A549 (cell line): ENCODE measurements around the gene SALL3. TPM values are rescaled to one million over a fixed set of nuclear protein-coding genes. Genes with fewer than 3 reads are reported as not detected.

Experiments used
- ATAC-seq, 2 experiments: fragments of 200-7000 bp in 1 of 2; fragments of >200 bp in 1 of 2; cut with Nextera tagmentation in 1 of 2; cut with Tn5 transposase in 1 of 2; 3 replicates each; pipeline versions ENCODE4 v1.8.0 to v1.9.1; 2018 to 2020; ENCODE audit warnings: mild to moderate bottlenecking in 1 of 2, moderate library complexity in 1 of 2
- CTCF ChIA-PET: fragments of 300-600 bp; sonication (Branson Sonifier 250); formaldehyde crosslinking; extraction: SDS; loops from one replicate; lab custom pipeline; 2021; ENCODE audit warnings: antibody characterized with exemption, inconsistent platforms; lab: Yijun Ruan, JAX
- POLR2A ChIA-PET: fragments of 350-600 bp; formaldehyde crosslinking; extraction: SDS; loops from one replicate; lab custom pipeline; 2021; ENCODE audit warnings: antibody characterized with exemption, inconsistent platforms; lab: Yijun Ruan, JAX
- DNase-seq, 2 experiments: peaks; one replicate each; pipeline versions ENCODE4 v3.0.0 to v3.0.0-alpha.2; 2011 to 2016; ENCODE audit warnings: low read depth in 1 of 2, low spot score in 1 of 2
- FAIRE-seq: peaks from 2 replicates; lab custom pipeline; 2011; peaks lifted over from hg19 to GRCh38; lab: Jason Lieb, UNC
- H3K27ac ChIP-seq, 2 experiments: fragments of >200 bp; sonication (Bioruptor Twin); formaldehyde crosslinking; 3 replicates each; pipeline ENCODE4 v1.5.1; 2016 to 2017
- H3K4me1 ChIP-seq: fragments of >200 bp; sonication (Bioruptor Twin); formaldehyde crosslinking; 3 replicates; pipeline ENCODE4 v1.6.1; 2016
- H3K4me2 ChIP-seq: fragments of >200 bp; sonication (Bioruptor Twin); formaldehyde crosslinking; 3 replicates; pipeline ENCODE4 v1.6.1; 2016
- H3K4me3 ChIP-seq: fragments of >200 bp; sonication (Bioruptor Twin); formaldehyde crosslinking; 3 replicates; pipeline ENCODE4 v1.5.1; 2016
- H3K9me3 ChIP-seq: fragments of >200 bp; sonication (Bioruptor Twin); formaldehyde crosslinking; 3 replicates; pipeline ENCODE4 v1.6.1; 2016
- CEBPB ChIP-seq, 2 experiments: fragments of >200 bp in 1 of 2; sonication (Bioruptor Twin) in 1 of 2; formaldehyde crosslinking in 1 of 2; IDR thresholded peaks; 2 replicates each; pipeline ENCODE4 v1.6.1; 2012 to 2016
- CHD2 ChIP-seq: fragments of 150-350 bp; IDR thresholded peaks from 2 replicates; pipeline ENCODE4 v1.6.1; 2014; ENCODE audit warnings: low read length; ENCODE audit not compliant: partially characterized antibody
- EHF ChIP-seq: fragments of 250-450 bp; sonication (Bioruptor Pico); IDR thresholded peaks from 2 replicates; pipeline ENCODE4 v1.5.0; 2020; ENCODE audit warnings: mild to moderate bottlenecking
- HEYL ChIP-seq: fragments of 250-450 bp; sonication (Bioruptor Pico); IDR thresholded peaks from 2 replicates; pipeline ENCODE4 v1.8.0; 2021; ENCODE audit warnings: mild to moderate bottlenecking, moderate library complexity
- JUN ChIP-seq, 2 experiments: fragments of >200 bp; sonication (Bioruptor Twin); formaldehyde crosslinking; IDR thresholded peaks; 2 replicates in 1 of 2; 3 replicates in 1 of 2; pipeline ENCODE4 v1.6.1; 2016 to 2017
- KDM1A ChIP-seq: fragments of 200-600 bp; sonication (generic); IDR thresholded peaks from 2 replicates; pipeline ENCODE4 v1.6.1; 2016; ENCODE audit warnings: low read depth, mild to moderate bottlenecking
- MAFK ChIP-seq: fragments of 450-650 bp; IDR thresholded peaks from 2 replicates; pipeline ENCODE4 v1.6.1; 2014; ENCODE audit not compliant: partially characterized antibody
- MAZ ChIP-seq: fragments of 150-350 bp; IDR thresholded peaks from 2 replicates; pipeline ENCODE4 v1.6.1; 2014; ENCODE audit warnings: antibody characterized with exemption, low read depth, low read length, borderline replicate concordance
- POLR2AphosphoS2 ChIP-seq: conservative IDR thresholded peaks from 2 replicates; pipeline ENCODE4 v1.6.1; 2012; ENCODE audit warnings: low read length, improper control_type of control experiment, inconsistent platforms
- TP53 ChIP-seq: fragments of 250-450 bp; sonication (Bioruptor Pico); IDR thresholded peaks from 2 replicates; pipeline ENCODE4 v1.5.0; 2021; ENCODE audit warnings: mild to moderate bottlenecking, moderate library complexity
- ZFP36 ChIP-seq: fragments of 450-650 bp; IDR thresholded peaks from 2 replicates; pipeline ENCODE4 v1.6.1; 2014; ENCODE audit warnings: borderline replicate concordance; ENCODE audit not compliant: partially characterized antibody
- ZSCAN20 ChIP-seq: fragments of 250-450 bp; sonication (Bioruptor Pico); IDR thresholded peaks from 2 replicates; pipeline ENCODE4 v1.8.0; 2022; ENCODE audit warnings: mild to moderate bottlenecking, moderate library complexity
- WGBS: methylation state at CpG from one replicate; pipeline ENCODE4 v1.1.6; 2017; ENCODE audit errors: missing lambda C conversion rate; 5-methylcytosine and 5-hydroxymethylcytosine counted together
- polyA plus RNA-seq, 4 experiments: library from polyadenylated mRNA; depleted of rRNA in 3 of 4; stranded (reverse); fragments of >200 nt; fragmentation: RNase III in 1 of 4; extraction: RNeasy Plus Mini Kit Qiagen cat#74134 plus additional on column Dnase treatment in 1 of 4; gene quantifications; 2 replicates in 3 of 4; 3 replicates in 1 of 4; pipeline ENCODE4 v1.2.3, GENCODE V29; 2011 to 2017
- TF ChIP-seq, protein P1 (sequence below): fragments of 200-600 bp; sonication (generic); IDR thresholded peaks from 2 replicates; pipeline ENCODE4 v1.6.1; 2016; ENCODE audit warnings: antibody characterized with exemption, mild to moderate bottlenecking, moderate library complexity
- TF ChIP-seq, protein P2 (sequence below): fragments of >200 bp; sonication (Bioruptor Twin); formaldehyde crosslinking; IDR thresholded peaks from 3 replicates; pipeline ENCODE4 v1.6.1; 2016
- TF ChIP-seq, protein P3 (sequence below): fragments of >200 bp; sonication (Bioruptor Twin); formaldehyde crosslinking; IDR thresholded peaks from 2 replicates; pipeline ENCODE4 v1.6.1; 2016

The SALL3 gene
- polyA plus RNA-seq, 2 of the 4 experiments (the other 2 are of a cell fraction), result not detected

DNA sequence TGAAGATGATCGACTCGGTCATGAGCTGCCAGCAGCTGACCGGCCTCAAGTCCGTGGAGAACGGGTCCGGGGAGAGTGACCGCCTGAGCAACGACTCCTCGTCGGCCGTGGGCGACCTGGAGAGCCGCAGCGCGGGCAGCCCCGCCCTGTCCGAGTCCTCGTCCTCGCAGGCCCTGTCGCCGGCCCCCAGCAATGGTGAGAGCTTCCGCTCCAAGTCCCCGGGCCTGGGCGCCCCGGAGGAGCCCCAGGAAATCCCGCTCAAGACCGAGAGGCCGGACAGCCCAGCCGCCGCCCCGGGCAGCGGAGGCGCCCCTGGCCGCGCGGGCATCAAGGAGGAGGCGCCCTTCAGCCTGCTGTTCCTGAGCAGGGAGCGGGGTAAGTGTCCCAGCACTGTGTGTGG lies 14.9 kb downstream of the SALL3 start:
- no peak for FAIRE-seq
- Histone ChIP-seq H3K27ac (no peak overlapping the region), H3K4me3 (no peak overlapping the region), H3K4me1 (no peaks in the 10 kb centered on the region), H3K4me2 (no peak overlapping the region), H3K9me3 (no peaks in the 10 kb centered on the region)
- POLR2A ChIA-PET, result no interaction called here
- TF ChIP-seq ZFP36 (no peak), HEYL (CRISPR knock-in tag) (no peak), CEBPB (IDR thresholded peaks at IDR 0.05) (no peak), MAFK (no peak)
- DNase-seq, result no peak
- CTCF ChIA-PET, result no interaction called here
- no peak for ATAC-seq
- no CpG with 5 or more reads among the region's 38 CpGs for WGBS

DNA sequence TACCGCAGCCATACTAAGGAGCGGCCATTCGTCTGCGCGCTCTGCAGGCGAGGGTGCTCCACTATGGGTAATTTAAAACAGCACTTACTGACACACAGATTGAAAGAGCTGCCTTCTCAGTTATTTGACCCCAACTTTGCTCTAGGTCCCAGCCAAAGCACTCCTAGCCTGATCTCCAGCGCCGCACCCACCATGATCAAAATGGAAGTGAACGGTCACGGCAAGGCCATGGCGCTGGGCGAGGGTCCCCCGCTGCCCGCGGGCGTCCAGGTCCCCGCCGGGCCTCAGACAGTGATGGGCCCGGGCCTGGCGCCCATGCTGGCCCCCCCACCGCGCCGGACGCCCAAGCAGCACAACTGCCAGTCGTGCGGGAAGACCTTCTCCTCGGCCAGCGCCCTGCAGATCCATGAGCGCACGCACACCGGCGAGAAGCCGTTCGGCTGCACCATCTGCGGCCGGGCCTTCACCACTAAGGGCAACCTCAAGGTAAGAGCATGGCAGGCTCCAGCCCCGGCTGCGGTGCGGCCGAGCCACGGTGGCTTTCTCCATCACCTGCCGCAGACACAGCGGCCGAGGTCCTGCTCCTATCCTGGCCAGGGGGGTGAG lies 15.5 kb downstream of the SALL3 start:
- CTCF ChIA-PET, result no interaction called here
- FAIRE-seq, result no peak
- H3K4me1 ChIP-seq, result no peaks in the 10 kb centered on the region
- 90% methylated on average over 8 of the region's 44 CpGs for WGBS
- TF ChIP-seq TP53 (CRISPR knock-in tag), result no peak
- no peak for TF ChIP-seq POLR2AphosphoS2
- no peak for TF ChIP-seq MAFK
- TF ChIP-seq JUN (IDR thresholded peaks at IDR 0.05), result no peak
- TF ChIP-seq ZSCAN20 (CRISPR knock-in tag), result no peak
- TF ChIP-seq KDM1A, result no peak
- TF ChIP-seq, protein P1, sequence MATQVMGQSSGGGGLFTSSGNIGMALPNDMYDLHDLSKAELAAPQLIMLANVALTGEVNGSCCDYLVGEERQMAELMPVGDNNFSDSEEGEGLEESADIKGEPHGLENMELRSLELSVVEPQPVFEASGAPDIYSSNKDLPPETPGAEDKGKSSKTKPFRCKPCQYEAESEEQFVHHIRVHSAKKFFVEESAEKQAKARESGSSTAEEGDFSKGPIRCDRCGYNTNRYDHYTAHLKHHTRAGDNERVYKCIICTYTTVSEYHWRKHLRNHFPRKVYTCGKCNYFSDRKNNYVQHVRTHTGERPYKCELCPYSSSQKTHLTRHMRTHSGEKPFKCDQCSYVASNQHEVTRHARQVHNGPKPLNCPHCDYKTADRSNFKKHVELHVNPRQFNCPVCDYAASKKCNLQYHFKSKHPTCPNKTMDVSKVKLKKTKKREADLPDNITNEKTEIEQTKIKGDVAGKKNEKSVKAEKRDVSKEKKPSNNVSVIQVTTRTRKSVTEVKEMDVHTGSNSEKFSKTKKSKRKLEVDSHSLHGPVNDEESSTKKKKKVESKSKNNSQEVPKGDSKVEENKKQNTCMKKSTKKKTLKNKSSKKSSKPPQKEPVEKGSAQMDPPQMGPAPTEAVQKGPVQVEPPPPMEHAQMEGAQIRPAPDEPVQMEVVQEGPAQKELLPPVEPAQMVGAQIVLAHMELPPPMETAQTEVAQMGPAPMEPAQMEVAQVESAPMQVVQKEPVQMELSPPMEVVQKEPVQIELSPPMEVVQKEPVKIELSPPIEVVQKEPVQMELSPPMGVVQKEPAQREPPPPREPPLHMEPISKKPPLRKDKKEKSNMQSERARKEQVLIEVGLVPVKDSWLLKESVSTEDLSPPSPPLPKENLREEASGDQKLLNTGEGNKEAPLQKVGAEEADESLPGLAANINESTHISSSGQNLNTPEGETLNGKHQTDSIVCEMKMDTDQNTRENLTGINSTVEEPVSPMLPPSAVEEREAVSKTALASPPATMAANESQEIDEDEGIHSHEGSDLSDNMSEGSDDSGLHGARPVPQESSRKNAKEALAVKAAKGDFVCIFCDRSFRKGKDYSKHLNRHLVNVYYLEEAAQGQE, result no peak
- TF ChIP-seq, protein P2, sequence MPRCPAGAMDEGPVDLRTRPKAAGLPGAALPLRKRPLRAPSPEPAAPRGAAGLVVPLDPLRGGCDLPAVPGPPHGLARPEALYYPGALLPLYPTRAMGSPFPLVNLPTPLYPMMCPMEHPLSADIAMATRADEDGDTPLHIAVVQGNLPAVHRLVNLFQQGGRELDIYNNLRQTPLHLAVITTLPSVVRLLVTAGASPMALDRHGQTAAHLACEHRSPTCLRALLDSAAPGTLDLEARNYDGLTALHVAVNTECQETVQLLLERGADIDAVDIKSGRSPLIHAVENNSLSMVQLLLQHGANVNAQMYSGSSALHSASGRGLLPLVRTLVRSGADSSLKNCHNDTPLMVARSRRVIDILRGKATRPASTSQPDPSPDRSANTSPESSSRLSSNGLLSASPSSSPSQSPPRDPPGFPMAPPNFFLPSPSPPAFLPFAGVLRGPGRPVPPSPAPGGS, result no peak
- TF ChIP-seq HEYL (CRISPR knock-in tag), result no peak
- TF ChIP-seq, all 56 proteins: peak for 0
- POLR2A ChIA-PET, result no interaction called here
- Histone ChIP-seq H3K27ac (no peak overlapping the region), H3K4me3 (no peak overlapping the region), H3K4me2 (no peak overlapping the region), H3K9me3 (no peaks in the 10 kb centered on the region)
- ATAC-seq (no peak), DNase-seq (no peak)

DNA sequence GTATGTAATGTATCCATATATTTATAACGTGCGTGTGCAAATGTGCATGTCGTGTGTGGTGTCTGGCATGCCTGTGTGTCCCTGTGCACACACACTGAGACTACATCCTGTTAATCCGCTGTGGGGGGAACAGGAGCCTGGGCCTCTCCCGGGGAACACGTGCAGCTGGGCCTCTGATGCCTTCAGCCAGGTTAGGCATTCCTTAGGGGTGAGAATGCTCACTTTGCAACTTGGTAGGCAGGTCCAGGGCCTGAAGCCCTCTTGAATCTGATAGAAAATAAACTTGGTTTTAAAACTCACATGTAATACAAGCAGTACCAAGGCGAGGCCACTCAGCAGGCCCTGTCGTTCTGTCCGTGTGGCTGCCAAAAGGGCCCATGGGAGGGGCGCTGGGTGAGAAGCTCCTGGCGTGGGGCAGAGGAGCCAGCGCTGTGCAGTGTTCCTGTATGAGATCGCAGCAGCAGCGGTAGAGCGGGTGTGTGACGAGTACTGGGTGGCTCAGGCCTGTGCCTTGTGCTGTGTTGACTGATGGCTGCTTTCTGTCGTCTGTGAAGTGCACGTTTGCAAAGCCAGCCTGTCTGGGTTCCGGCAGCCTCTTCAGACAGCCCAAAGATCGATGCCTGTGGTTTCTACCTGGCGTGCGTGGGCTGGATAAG lies 16.2 kb downstream of the SALL3 start:
- POLR2A ChIA-PET, result no interaction called here
- H3K9me3 ChIP-seq, result no peaks in the 10 kb centered on the region
- no peak for FAIRE-seq
- no peak for ATAC-seq
- DNase-seq, result no peak
- H3K4me2 ChIP-seq, result no peak overlapping the region
- H3K4me3 ChIP-seq, result no peak overlapping the region
- CTCF ChIA-PET, result interaction anchor here (0.6 kb wide), 1 partner anchor 9 kb away, joined by 3 read pairs; no protein-coding TSS in a partner anchor
- WGBS, result 60% methylated on average over 10 of the region's 22 CpGs
- TF ChIP-seq EHF (CRISPR knock-in tag) (no peak), CHD2 (no peak), MAZ (no peak)
- TF ChIP-seq, protein P3, sequence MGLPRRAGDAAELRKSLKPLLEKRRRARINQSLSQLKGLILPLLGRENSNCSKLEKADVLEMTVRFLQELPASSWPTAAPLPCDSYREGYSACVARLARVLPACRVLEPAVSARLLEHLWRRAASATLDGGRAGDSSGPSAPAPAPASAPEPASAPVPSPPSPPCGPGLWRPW, result no peak
- no peaks in the 10 kb centered on the region for H3K4me1 ChIP-seq
- no peak overlapping the region for H3K27ac ChIP-seq
